HG03097 (cell line): ENCODE results near the gene GC.
"Not testable (repeated sequence)": the region's sequence is repeated elsewhere in the genome, so short reads cannot be mapped to it uniquely, and the experiment has no call there.

ENCODE experiments used
- ATAC-seq: cut with Tn5 transposase; IDR thresholded peaks from one replicate; pipeline ENCODE4 v1.9.1; 2021; ENCODE audit not compliant: unreplicated experiment, low FRiP score

Gene GC

GRCh38 chr4:71769434-71769833 is 14.4 kb downstream of the GC start:
- no peak for ATAC-seq

- ATAC-seq, result no peak
Observed at GRCh38 chr4:71768123-71768522, 15.8 kb downstream of the GC start.

- ATAC-seq, result no peak
Observed at GRCh38 chr4:71765821-71766383, 18.0 kb downstream of the GC start.

- ATAC-seq, result no peak
Observed at GRCh38 chr4:71765350-71765749, 18.5 kb downstream of the GC start.

- no peak for ATAC-seq
Observed at GRCh38 chr4:71752383-71753042, 31.4 kb downstream of the GC start.

- no peak for ATAC-seq
Observed at GRCh38 chr4:71749008-71749594, 34.8 kb downstream of the GC start.

GRCh38 chr4:71746379-71746778 is 37.5 kb downstream of the GC start:
- no peak for ATAC-seq

GRCh38 chr4:71738782-71739181 is 45.1 kb downstream of the GC start:
- ATAC-seq, result not testable (repeated sequence)

- ATAC-seq, result no peak
Observed at GRCh38 chr4:71732706-71733105, 51.2 kb downstream of the GC start.

- no peak for ATAC-seq
Observed at GRCh38 chr4:71732066-71732465, 51.8 kb downstream of the GC start.

GRCh38 chr4:71729856-71730255 is 54.0 kb downstream of the GC start:
- no peak for ATAC-seq

GRCh38 chr4:71713611-71714203 is 70.2 kb downstream of the GC start:
- ATAC-seq, result peak; percentile 67

- no peak for ATAC-seq
Observed at GRCh38 chr4:71711985-71712348, 71.9 kb downstream of the GC start.

- no peak for ATAC-seq
Observed at GRCh38 chr4:71711044-71711984, 72.6 kb downstream of the GC start.

GRCh38 chr4:71709961-71710360 is 73.9 kb downstream of the GC start:
- ATAC-seq, result no peak

GRCh38 chr4:71698141-71698540 is 85.7 kb downstream of the GC start:
- no peak for ATAC-seq

- no peak for ATAC-seq
Observed at GRCh38 chr4:71697031-71697430, 86.8 kb downstream of the GC start.

- no peak for ATAC-seq
Observed at GRCh38 chr4:71694961-71695360, 88.9 kb downstream of the GC start.

GRCh38 chr4:71692963-71693362 is 90.9 kb downstream of the GC start:
- no peak for ATAC-seq

- no peak for ATAC-seq
Observed at GRCh38 chr4:71692198-71692597, 91.7 kb downstream of the GC start.
